D721Med (cell line): Measurements from ENCODE around the gene LEMD2.

ENCODE experiments used
- DNase-seq: peaks from one replicate; pipeline ENCODE4 v3.0.0; 2011; ENCODE audit warnings: low spot score; ENCODE audit not compliant: insufficient read length
- FAIRE-seq: peaks from 2 replicates; lab custom pipeline; 2011; peaks lifted over from hg19 to GRCh38; lab: Jason Lieb, UNC
- CTCF ChIP-seq: IDR thresholded peaks from 2 replicates; pipeline ENCODE4 v1.5.1; 2012; ENCODE audit warnings: mild to moderate bottlenecking, control low read depth; ENCODE audit not compliant: insufficient read depth; ENCODE audit errors: missing control alignments

LEMD2 gene

GRCh38 chr6:33731751-33732282, 57.1 kb downstream of the LEMD2 start:
- no peak for FAIRE-seq
- no peak for TF ChIP-seq CTCF
- DNase-seq, result no peak

DNA sequence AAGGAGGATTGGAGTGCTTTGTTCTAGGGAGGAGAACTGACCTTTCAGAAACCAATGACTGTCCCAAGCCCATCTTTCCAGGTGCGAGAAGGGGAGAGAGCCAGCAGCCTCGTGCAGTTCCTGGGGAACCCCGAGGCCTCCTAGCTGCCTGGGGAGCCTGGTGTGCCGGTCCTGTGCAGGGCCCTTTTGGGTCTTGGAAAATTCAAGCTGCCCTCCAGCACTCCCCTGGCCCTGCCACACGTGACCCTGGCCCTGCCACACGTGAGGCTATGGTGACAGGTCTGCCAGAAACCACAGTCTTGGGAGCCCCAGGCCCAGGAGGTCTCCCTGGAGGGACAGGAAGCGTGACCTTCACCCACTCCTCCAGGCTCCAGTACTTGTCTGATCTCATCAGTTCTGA, 57.9 kb downstream of the LEMD2 start:
- DNase-seq, result no peak
- FAIRE-seq, result no peak
- TF ChIP-seq CTCF, result no peak

DNA sequence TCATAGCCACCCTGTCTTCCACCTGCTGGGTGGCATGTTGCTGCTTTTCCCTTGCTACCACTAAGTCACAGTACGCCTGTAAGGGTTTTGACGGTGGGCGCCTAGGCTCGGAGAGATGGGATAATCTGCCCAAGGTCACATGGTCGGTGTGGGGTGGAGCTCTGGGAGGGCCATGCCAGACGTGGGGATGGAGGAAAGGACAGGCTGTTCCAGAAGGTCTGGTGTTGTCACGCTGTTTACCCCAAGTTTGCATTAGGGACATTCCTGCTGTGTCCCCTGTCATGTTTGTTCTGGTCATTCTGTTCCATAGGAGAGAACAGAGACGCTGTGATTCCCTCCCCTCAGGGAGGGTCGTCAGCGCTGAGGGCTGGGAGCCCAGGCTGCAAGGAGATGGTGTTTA, 58.3 kb downstream of the LEMD2 start:
- TF ChIP-seq CTCF, result no peak
- no peak for FAIRE-seq
- no peak for DNase-seq

- DNase-seq (no peak), FAIRE-seq (no peak)
- TF ChIP-seq CTCF, result no peak
These were observed 59.9 kb downstream of the LEMD2 start for GRCh38 chr6:33729059-33729458.

- no peak for TF ChIP-seq CTCF
- FAIRE-seq, result no peak
- DNase-seq, result no peak
These were observed 60.5 kb downstream of the LEMD2 start for GRCh38 chr6:33728438-33728837.

DNA sequence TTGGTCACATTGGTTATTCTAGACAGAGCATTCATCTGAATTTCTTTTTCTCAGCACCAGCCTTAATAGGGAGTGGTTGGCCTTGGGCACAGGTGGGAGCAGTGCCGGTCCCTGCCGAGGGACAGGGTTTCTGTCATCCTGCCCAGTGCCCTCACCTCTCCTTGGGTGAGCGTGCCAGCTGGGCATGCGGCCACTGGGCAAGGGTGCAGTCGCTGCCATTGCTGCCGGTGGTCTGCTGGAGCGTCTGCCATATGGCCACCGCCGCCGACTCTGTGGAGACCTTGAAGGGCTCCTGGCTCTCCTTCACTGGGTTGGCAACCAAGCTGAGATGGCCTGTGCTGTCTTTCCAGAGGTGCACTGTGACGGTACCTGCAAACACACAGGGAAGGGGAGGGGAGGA, 61.0 kb downstream of the LEMD2 start:
- no peak for TF ChIP-seq CTCF
- no peak for FAIRE-seq
- no peak for DNase-seq

DNA sequence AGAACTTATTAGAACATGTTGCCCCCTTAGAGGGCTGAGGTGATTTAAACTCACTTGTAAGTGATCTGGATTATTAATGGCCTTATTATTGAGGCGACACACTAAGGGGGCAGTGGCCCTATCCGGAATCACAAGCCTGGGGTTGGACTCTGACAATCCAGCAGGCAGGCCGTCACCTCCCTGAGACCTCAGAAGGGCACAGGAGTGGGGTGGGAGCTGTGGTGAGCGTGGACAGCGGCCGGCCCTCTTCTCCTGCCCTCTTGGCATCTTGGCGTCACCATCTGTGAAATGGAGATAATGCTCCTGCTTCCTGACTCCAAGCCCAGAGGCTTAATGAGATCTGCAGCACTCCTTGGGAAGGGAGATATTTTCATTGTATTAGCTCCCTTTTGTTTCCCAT, 61.8 kb downstream of the LEMD2 start:
- FAIRE-seq (no peak), DNase-seq (no peak)
- no peak for TF ChIP-seq CTCF
